Measurements from ENCODE around the gene TPGS1. TPM values are rescaled to one million over a fixed set of nuclear protein-coding genes. Genes with fewer than 3 reads are reported as not detected.

Gene TPGS1
- total RNA-seq, 1 experiment from 2014 or later, result 11.5 TPM

DNA sequence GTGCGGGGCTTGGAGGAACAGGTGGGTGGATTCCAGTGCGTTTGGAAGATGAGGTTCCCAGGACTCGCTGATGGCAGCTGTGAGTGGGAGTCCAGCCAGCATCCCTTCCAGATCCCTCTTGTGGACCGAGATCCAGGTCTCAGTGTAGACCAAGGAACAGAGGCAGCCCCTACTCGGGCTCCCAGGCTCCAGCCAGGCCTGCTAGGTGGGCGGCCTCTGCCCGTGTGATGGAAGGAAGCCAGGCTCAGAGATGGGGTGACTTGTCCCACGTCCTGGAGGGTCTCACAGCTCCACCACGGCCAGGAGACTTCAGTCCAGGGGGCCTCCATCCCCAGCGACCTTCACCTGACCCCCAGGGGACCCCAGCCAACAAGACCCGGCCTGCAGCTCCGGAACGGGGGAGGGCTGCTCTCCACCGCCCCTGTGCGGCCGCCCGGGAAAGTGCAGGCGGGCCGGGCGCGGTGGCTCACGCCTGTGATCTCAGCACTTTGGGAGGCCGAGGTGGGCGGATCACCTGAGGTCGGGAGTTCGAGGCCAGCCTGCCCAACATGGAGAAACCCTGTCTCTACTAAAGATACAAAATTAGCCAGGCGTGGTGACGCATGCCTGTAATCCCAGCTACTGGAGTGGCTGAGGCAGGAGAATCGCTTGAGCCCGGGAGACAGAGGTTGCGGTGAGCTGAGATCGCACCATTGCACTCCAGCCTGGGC lies 11.7 kb upstream of the TPGS1 start:
- TF ChIP-seq, protein P1, sequence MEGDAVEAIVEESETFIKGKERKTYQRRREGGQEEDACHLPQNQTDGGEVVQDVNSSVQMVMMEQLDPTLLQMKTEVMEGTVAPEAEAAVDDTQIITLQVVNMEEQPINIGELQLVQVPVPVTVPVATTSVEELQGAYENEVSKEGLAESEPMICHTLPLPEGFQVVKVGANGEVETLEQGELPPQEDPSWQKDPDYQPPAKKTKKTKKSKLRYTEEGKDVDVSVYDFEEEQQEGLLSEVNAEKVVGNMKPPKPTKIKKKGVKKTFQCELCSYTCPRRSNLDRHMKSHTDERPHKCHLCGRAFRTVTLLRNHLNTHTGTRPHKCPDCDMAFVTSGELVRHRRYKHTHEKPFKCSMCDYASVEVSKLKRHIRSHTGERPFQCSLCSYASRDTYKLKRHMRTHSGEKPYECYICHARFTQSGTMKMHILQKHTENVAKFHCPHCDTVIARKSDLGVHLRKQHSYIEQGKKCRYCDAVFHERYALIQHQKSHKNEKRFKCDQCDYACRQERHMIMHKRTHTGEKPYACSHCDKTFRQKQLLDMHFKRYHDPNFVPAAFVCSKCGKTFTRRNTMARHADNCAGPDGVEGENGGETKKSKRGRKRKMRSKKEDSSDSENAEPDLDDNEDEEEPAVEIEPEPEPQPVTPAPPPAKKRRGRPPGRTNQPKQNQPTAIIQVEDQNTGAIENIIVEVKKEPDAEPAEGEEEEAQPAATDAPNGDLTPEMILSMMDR (IDR thresholded peaks at IDR 0.05; ENCODE audit: insufficient read depth in 1 of 2, low read depth in 1 of 2, low read length in 1 of 2, severe bottlenecking in 1 of 2, unreplicated experiment in 1 of 2), result peak; percentile 64 to 75
- H3K36me3 ChIP-seq (ENCODE audit: control insufficient read depth, insufficient read depth, low read length), result no peaks in the 10 kb centered on the region
- peak; percentile 68 to 76 for DNase-seq
- H3K4me3 Mint-ChIP-seq (ENCODE audit: unreplicated experiment), result no peak overlapping the region
- intact Hi-C loops (cut with micrococcal nuclease; ENCODE audit: unreplicated experiment), result no loop called here
- H3K9me3 ChIP-seq, result no peaks in the 10 kb centered on the region
- ChIA-PET CTCF (interaction anchor here (0.6 to 1.9 kb wide), 3 partner anchors 11 to 137 kb away, joined by 3 to 9 read pairs (median 4); no protein-coding TSS in a partner anchor), POLR2A (no interaction called here)
- H3K27me3 ChIP-seq (replicated peaks; ENCODE audit: control insufficient read depth, insufficient read depth, low read length), result no peaks in the 10 kb centered on the region
- peaks cover 14% of the 10 kb centered on the region for H3K4me1 Mint-ChIP-seq (ENCODE audit: low read depth, unreplicated experiment)
- H3K36me3 Mint-ChIP-seq (ENCODE audit: insufficient read depth, unreplicated experiment), result peaks cover 15% of the 10 kb centered on the region
- no peak overlapping the region for H3K4me3 ChIP-seq (ENCODE audit: low read depth, low read length)
- peaks cover 5% of the 10 kb centered on the region for H3K27me3 Mint-ChIP-seq (ENCODE audit: insufficient read depth, unreplicated experiment)
- no peaks in the 10 kb centered on the region; the same call in 1 of the 2 replicates for H3K4me1 ChIP-seq
- BruUV-seq (replicated peaks), result no TSS peak
- peaks cover 11% of the 10 kb centered on the region for H3K9me3 Mint-ChIP-seq (ENCODE audit: unreplicated experiment)
- H3K27ac Mint-ChIP-seq (ENCODE audit: unreplicated experiment), result no peak overlapping the region

DNA sequence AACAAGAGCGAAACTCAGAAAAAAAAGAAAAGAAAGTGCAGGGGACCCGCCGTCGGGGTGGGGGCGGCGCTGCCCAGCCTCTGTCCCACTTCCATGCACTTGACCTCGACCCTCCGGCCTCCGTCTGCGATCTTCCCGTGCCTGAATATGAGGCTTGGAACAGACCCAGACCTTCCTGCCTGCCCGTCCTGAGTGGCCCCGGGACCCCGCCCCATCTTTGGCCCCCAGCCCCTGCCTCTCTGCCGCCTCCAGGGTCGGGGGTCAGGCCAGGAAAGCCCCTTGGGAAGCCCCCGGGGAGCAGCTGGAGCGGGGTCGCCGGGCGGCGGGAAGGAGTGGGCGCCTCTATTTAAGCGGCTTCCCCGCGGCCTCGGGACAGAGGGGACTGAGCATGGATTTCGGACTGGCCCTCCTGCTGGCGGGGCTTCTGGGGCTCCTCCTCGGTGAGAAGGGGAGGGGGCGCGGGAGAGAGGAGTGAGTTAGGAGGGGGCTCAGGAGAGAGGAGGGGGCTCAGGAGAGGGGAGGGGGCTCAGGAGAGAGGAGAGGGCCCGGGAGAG lies 11.1 kb upstream of the TPGS1 start, which contains the start of gene MADCAM1:
MADCAM1 (plus strand) TSS at position 375 of the 554 bp plus-strand sequence; CDS start at position 389, 14 bp downstream.
- H3K4me3 Mint-ChIP-seq (ENCODE audit: unreplicated experiment), result peak within 1 kb of the TSS; percentile 43
- Histone ChIP-seq H3K36me3 (ENCODE audit: control insufficient read depth, insufficient read depth, low read length) (no peaks in the 10 kb centered on the region), H3K4me3 (ENCODE audit: low read depth, low read length) (peak within 1 kb of the TSS; percentile 40), H3K9me3 (no peaks in the 10 kb centered on the region), H3K4me1 (no peaks in the 10 kb centered on the region; the same call in 1 of the 2 replicates), H3K27me3 (replicated peaks; ENCODE audit: control insufficient read depth, insufficient read depth, low read length) (no peaks in the 10 kb centered on the region)
- peaks cover 14% of the 10 kb centered on the region for H3K4me1 Mint-ChIP-seq (ENCODE audit: low read depth, unreplicated experiment)
- no peak for DNase-seq
- peaks cover 15% of the 10 kb centered on the region for H3K36me3 Mint-ChIP-seq (ENCODE audit: insufficient read depth, unreplicated experiment)
- peaks cover 11% of the 10 kb centered on the region for H3K9me3 Mint-ChIP-seq (ENCODE audit: unreplicated experiment)
- no peak within 1 kb of the TSS for H3K27ac Mint-ChIP-seq (ENCODE audit: unreplicated experiment)
- H3K27me3 Mint-ChIP-seq (ENCODE audit: insufficient read depth, unreplicated experiment), result peaks cover 5% of the 10 kb centered on the region
- intact Hi-C loops (cut with micrococcal nuclease; ENCODE audit: unreplicated experiment), result no loop called here
- TF ChIP-seq, protein P1 (IDR thresholded peaks at IDR 0.05; ENCODE audit: insufficient read depth in 1 of 2, low read depth in 1 of 2, low read length in 1 of 2, severe bottlenecking in 1 of 2, unreplicated experiment in 1 of 2), result no peak
- CTCF ChIA-PET, result interaction anchor here (1.5 to 1.9 kb wide), 2 partner anchors 10 to 14 kb away, joined by 4 to 9 read pairs; no protein-coding TSS in a partner anchor
- POLR2A ChIA-PET, result no interaction called here
- no TSS peak for BruUV-seq (replicated peaks)

DNA sequence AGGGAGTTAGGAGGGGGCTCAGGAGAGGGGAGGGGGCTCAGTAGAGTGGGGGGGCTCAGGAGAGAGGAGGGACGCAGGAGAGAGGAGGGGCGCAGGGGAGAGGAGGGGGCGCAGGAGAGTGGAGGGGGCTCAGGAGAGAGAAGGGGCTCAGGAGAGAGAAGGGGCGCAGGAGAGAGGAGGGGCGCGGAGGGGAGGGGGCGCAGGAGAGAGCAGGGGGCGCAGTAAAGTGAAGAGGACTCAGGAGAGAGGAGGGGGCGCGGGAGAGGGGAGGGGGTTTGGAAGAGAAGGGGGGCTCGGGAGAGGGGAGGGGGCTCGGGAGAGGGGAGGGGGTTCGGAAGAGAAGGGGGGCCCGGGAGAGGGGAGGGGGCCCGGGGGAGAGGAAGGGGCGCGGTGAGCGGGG lies 10.3 kb upstream of the TPGS1 start:
- Mint-ChIP-seq H3K27me3 (ENCODE audit: insufficient read depth, unreplicated experiment) (peaks cover 5% of the 10 kb centered on the region), H3K27ac (ENCODE audit: unreplicated experiment) (no peak overlapping the region), H3K9me3 (ENCODE audit: unreplicated experiment) (peaks cover 11% of the 10 kb centered on the region), H3K36me3 (ENCODE audit: insufficient read depth, unreplicated experiment) (peaks cover 15% of the 10 kb centered on the region), H3K4me1 (ENCODE audit: low read depth, unreplicated experiment) (peaks cover 14% of the 10 kb centered on the region), H3K4me3 (ENCODE audit: unreplicated experiment) (peak overlapping the region; percentile 43)
- POLR2A ChIA-PET, result no interaction called here
- Histone ChIP-seq H3K36me3 (ENCODE audit: control insufficient read depth, insufficient read depth, low read length) (no peaks in the 10 kb centered on the region), H3K4me1 (no peaks in the 10 kb centered on the region; the same call in 1 of the 2 replicates), H3K4me3 (ENCODE audit: low read depth, low read length) (no peak overlapping the region; the same call in 1 of the 2 replicates), H3K9me3 (no peaks in the 10 kb centered on the region), H3K27me3 (replicated peaks; ENCODE audit: control insufficient read depth, insufficient read depth, low read length) (no peaks in the 10 kb centered on the region)
- no TSS peak for BruUV-seq (replicated peaks)
- TF ChIP-seq, protein P1 (IDR thresholded peaks at IDR 0.05; ENCODE audit: insufficient read depth in 1 of 2, low read depth in 1 of 2, low read length in 1 of 2, severe bottlenecking in 1 of 2, unreplicated experiment in 1 of 2), result no peak
- intact Hi-C loops (cut with micrococcal nuclease; ENCODE audit: unreplicated experiment), result no loop called here
- CTCF ChIA-PET, result interaction anchor here (1.6 kb wide), 1 partner anchor 10 kb away, joined by 9 read pairs; no protein-coding TSS in a partner anchor
- no peak for DNase-seq
